H1 (cell line): ENCODE data around the gene MCUB. TPM values are rescaled to one million over a fixed set of nuclear protein-coding genes. Genes with fewer than 3 reads are reported as not detected.
A peak's percentile ranks its signal among the peaks of the same experiment; 100 is the strongest.

ENCODE experiments used
- CTCF ChIA-PET: fragments of 300-600 bp; sonication (Branson Sonifier 250); formaldehyde crosslinking; loops from one replicate; lab custom pipeline; 2021; ENCODE audit not compliant: partially characterized antibody; lab: Charles Lee
- POLR2A ChIA-PET: fragments of 300-600 bp; sonication (Branson Sonifier 250); formaldehyde crosslinking; loops from one replicate; lab custom pipeline; 2021; ENCODE audit warnings: inconsistent platforms; ENCODE audit not compliant: partially characterized antibody; lab: Charles Lee
- DNase-seq, 2 experiments: peaks; one replicate each; pipeline versions ENCODE4 v3.0.0 to v3.0.0-alpha.2; 2010 to 2022; ENCODE audit warnings: low spot score in 2 of 2, low read depth in 1 of 2, mixed read lengths in 1 of 2
- FAIRE-seq: peaks from 2 replicates; lab custom pipeline; 2011; peaks lifted over from hg19 to GRCh38; lab: Jason Lieb, UNC
- H2AFZ ChIP-seq: 2 replicates; pipeline ENCODE4 v1.8.1; 2012; ENCODE audit warnings: low read length, inconsistent platforms
- H2AK5ac ChIP-seq: 2 replicates; pipeline ENCODE4 v1.6.1; 2013; ENCODE audit warnings: low read depth, low read length
- H2BK120ac ChIP-seq: replicated peaks from 2 replicates; pipeline ENCODE3; 2013; ENCODE audit warnings: low read depth, low read length, inconsistent platforms
- H2BK12ac ChIP-seq: 2 replicates; pipeline ENCODE4 v1.6.1; 2013; ENCODE audit warnings: low read depth, low read length
- H2BK15ac ChIP-seq: 2 replicates; pipeline ENCODE4 v1.6.1; 2013; ENCODE audit warnings: low read length
- H2BK20ac ChIP-seq: 2 replicates; pipeline ENCODE4 v1.6.1; 2013; ENCODE audit warnings: low read length
- H2BK5ac ChIP-seq: 2 replicates; pipeline ENCODE4 v1.6.1; 2013; ENCODE audit warnings: low read depth, low read length
- H3K14ac ChIP-seq: 2 replicates; pipeline ENCODE4 v1.6.1; 2013; ENCODE audit warnings: inconsistent platforms; ENCODE audit not compliant: insufficient read length
- H3K18ac ChIP-seq: 2 replicates; pipeline ENCODE4 v1.6.1; 2013; ENCODE audit warnings: low read length; ENCODE audit errors: extremely low read depth
- H3K23ac ChIP-seq: 2 replicates; pipeline ENCODE4 v1.6.1; 2013; ENCODE audit warnings: inconsistent platforms; ENCODE audit not compliant: insufficient read length
- H3K23me2 ChIP-seq: 2 replicates; pipeline ENCODE4 v1.6.1; 2013; ENCODE audit warnings: low read depth, low read length
- H3K27ac ChIP-seq: 2 replicates; pipeline ENCODE4 v1.6.1; 2011; ENCODE audit warnings: low read depth, low read length, inconsistent platforms
- H3K27me3 ChIP-seq, 4 experiments: replicated peaks in 1 of 4; 1 replicate in 1 of 4; 2 replicates in 3 of 4; pipeline versions ENCODE4 v1.6.1 to v1.8.1; 2011 to 2013; ENCODE audit warnings: low read length in 3 of 4, mild to moderate bottlenecking in 3 of 4, inconsistent platforms in 2 of 4, mixed read lengths in 2 of 4, moderate library complexity in 1 of 4; ENCODE audit not compliant: control insufficient read depth in 3 of 4, insufficient read depth in 3 of 4; ENCODE audit errors: extremely low read depth in 1 of 4
- H3K36me3 ChIP-seq, 4 experiments: 2 replicates each; pipeline versions ENCODE4 v1.6.1 to v1.8.1; 2011 to 2013; ENCODE audit warnings: mild to moderate bottlenecking in 4 of 4, low read length in 3 of 4, moderate library complexity in 2 of 4, control low read depth in 1 of 4, inconsistent platforms in 1 of 4; ENCODE audit not compliant: insufficient read depth in 4 of 4, control insufficient read depth in 2 of 4
- H3K4ac ChIP-seq: replicated peaks from 2 replicates; pipeline ENCODE3; 2013; ENCODE audit warnings: low read length, low read depth, mixed read lengths, inconsistent platforms; ENCODE audit not compliant: insufficient read length
- H3K4me1 ChIP-seq, 4 experiments: replicated peaks in 1 of 4; 1 replicate in 1 of 4; 2 replicates in 3 of 4; pipeline versions ENCODE4 v1.6.1 to v1.8.1; 2011 to 2013; ENCODE audit warnings: low read length in 3 of 4, inconsistent platforms in 2 of 4, mixed read lengths in 1 of 4; ENCODE audit not compliant: insufficient read depth in 4 of 4, control insufficient read depth in 3 of 4
- H3K4me2 ChIP-seq, 2 experiments: 2 replicates each; pipeline versions ENCODE4 v1.6.1 to v1.8.1; 2011 to 2013; ENCODE audit warnings: low read depth in 2 of 2, low read length in 2 of 2, control low read depth in 1 of 2, inconsistent platforms in 1 of 2, mild to moderate bottlenecking in 1 of 2; ENCODE audit not compliant: insufficient read depth in 1 of 2
- H3K4me3 ChIP-seq, 4 experiments: fragments of 200-600, 300-600 bp in 1 of 4; sonication (generic), shearing (Covaris generic), sonication (Bioruptor Twin) in 1 of 4; 2 replicates each; pipeline versions ENCODE4 v1.5.1 to v1.8.1; 2011 to 2016; ENCODE audit warnings: low read length in 4 of 4, low read depth in 3 of 4, control low read depth in 2 of 4, inconsistent platforms in 2 of 4, mild to moderate bottlenecking in 2 of 4, mixed read lengths in 1 of 4, moderate library complexity in 1 of 4; ENCODE audit not compliant: insufficient read depth in 2 of 4; ENCODE audit errors: extremely low read depth in 1 of 4
- H3K56ac ChIP-seq: replicated peaks from 2 replicates; pipeline ENCODE3; 2013; ENCODE audit warnings: low read depth, mild to moderate bottlenecking, mixed read lengths, low read length, inconsistent platforms; ENCODE audit not compliant: insufficient read length
- H3K79me1 ChIP-seq: 2 replicates; pipeline ENCODE4 v1.6.1; 2013; ENCODE audit warnings: low read depth, low read length, control low read depth
- H3K79me2 ChIP-seq, 2 experiments: 2 replicates each; pipeline versions ENCODE4 v1.6.1 to v1.8.1; 2012 to 2013; ENCODE audit warnings: low read length in 2 of 2, mild to moderate bottlenecking in 2 of 2, inconsistent platforms in 1 of 2; ENCODE audit not compliant: insufficient read depth in 2 of 2, control insufficient read depth in 1 of 2
- H3K9ac ChIP-seq, 4 experiments: replicated peaks in 1 of 4; 1 replicate in 1 of 4; 2 replicates in 3 of 4; pipeline versions ENCODE4 v1.6.1 to v1.8.1; 2011 to 2013; ENCODE audit warnings: low read depth in 3 of 4, low read length in 3 of 4, control low read depth in 2 of 4, mild to moderate bottlenecking in 2 of 4, moderate library complexity in 2 of 4, inconsistent platforms in 1 of 4; ENCODE audit errors: extremely low read depth in 1 of 4
- H3K9me3 ChIP-seq, 2 experiments: 2 replicates each; pipeline versions ENCODE4 v1.6.1 to v1.8.1; 2012 to 2013; ENCODE audit warnings: mild to moderate bottlenecking in 2 of 2, moderate library complexity in 2 of 2, control low read depth in 1 of 2, inconsistent platforms in 1 of 2, low read depth in 1 of 2, low read length in 1 of 2, mixed read lengths in 1 of 2; ENCODE audit not compliant: insufficient read depth in 2 of 2
- H4K20me1 ChIP-seq, 2 experiments: replicated peaks in 1 of 2; 2 replicates each; pipeline versions ENCODE3 to v1.8.1; 2011 to 2013; ENCODE audit warnings: inconsistent platforms in 2 of 2, low read length in 2 of 2, mild to moderate bottlenecking in 1 of 2; ENCODE audit not compliant: insufficient read depth in 2 of 2, control insufficient read depth in 1 of 2
- H4K5ac ChIP-seq: 2 replicates; pipeline ENCODE4 v1.6.1; 2013; ENCODE audit warnings: low read length, low read depth, mixed read lengths, inconsistent platforms; ENCODE audit not compliant: insufficient read length
- H4K8ac ChIP-seq: 2 replicates; pipeline ENCODE4 v1.8.0; 2013; ENCODE audit warnings: mild to moderate bottlenecking, moderate library complexity, low read length, inconsistent platforms; ENCODE audit not compliant: insufficient read depth; ENCODE audit errors: extremely low read depth
- H4K91ac ChIP-seq: replicated peaks from 2 replicates; pipeline ENCODE3; 2013; ENCODE audit warnings: low read length, mixed read lengths, inconsistent platforms; ENCODE audit not compliant: insufficient read length
- CTCF ChIP-seq, 3 experiments: IDR thresholded peaks; 1 replicate in 2 of 3; 2 replicates in 1 of 3; pipeline versions ENCODE4 v1.5.1 to v1.6.1; 2011; ENCODE audit warnings: low read length in 3 of 3, mild to moderate bottlenecking in 3 of 3, inconsistent platforms in 2 of 3, low read depth in 1 of 3, moderate library complexity in 1 of 3; ENCODE audit not compliant: insufficient read depth in 1 of 3; ENCODE audit errors: control extremely low read depth in 1 of 3
- HDAC2 ChIP-seq, 2 experiments: fragments of 300-600 bp in 1 of 2; sonication (generic) in 1 of 2; IDR thresholded peaks; 2 replicates each; pipeline ENCODE4 v1.6.1; 2011 to 2012; ENCODE audit warnings: low read depth in 2 of 2, low read length in 2 of 2, mild to moderate bottlenecking in 2 of 2, moderate library complexity in 2 of 2, borderline replicate concordance in 1 of 2, inconsistent platforms in 1 of 2
- JUND ChIP-seq: IDR thresholded peaks from 2 replicates; pipeline ENCODE4 v1.6.1; 2011; ENCODE audit warnings: mild to moderate bottlenecking, improper control_type of control experiment, low read length
- RFX5 ChIP-seq: IDR thresholded peaks from 2 replicates; pipeline ENCODE4 v1.6.1; 2011; ENCODE audit warnings: low read depth, low read length, improper control_type of control experiment, borderline replicate concordance
- WGBS, 2 experiments: shearing (Covaris generic) in 1 of 2; methylation state at CpG; one replicate each; pipeline versions ENCODE4 v1.1.6 to v1.1.7; 2013 to 2015; ENCODE audit warnings: low lambda C conversion rate in 2 of 2, mixed read lengths in 2 of 2, inconsistent platforms in 1 of 2, low coverage in 1 of 2, missing lambda C conversion rate in 1 of 2; ENCODE audit not compliant: insufficient replicate concordance in 2 of 2, insufficient coverage in 1 of 2, insufficient read length in 1 of 2; ENCODE audit errors: extremely low coverage in 1 of 2, missing lambda C conversion rate in 1 of 2; 5-methylcytosine and 5-hydroxymethylcytosine counted together
- polyA plus RNA-seq, 7 experiments: library from polyadenylated mRNA; depleted of rRNA in 3 of 7; stranded (reverse) in 5 of 7; unstranded in 2 of 7; fragments of >200 nt in 5 of 7; fragments of 200-250 nt in 2 of 7; gene quantifications; 1 replicate in 5 of 7; 2 replicates in 1 of 7; 4 replicates in 1 of 7; pipeline versions ENCODE4 v1.2.1 to v1.2.3, GENCODE V29; 2011 to 2013; ENCODE audit warnings: missing spikeins in 2 of 7, mixed read lengths in 2 of 7
- total RNA-seq: library from RNA; stranded (reverse); fragmentation: NEBNext Ultra II Directional; extraction: Animal tissue kit (Norgen Biotek cat#: 25700); gene quantifications from 2 replicates; pipeline ENCODE4 v1.2.1, GENCODE V29; 2021

MCUB gene
- total and polyA plus RNA-seq, 2 of the 8 experiments (the other 6 are each of a cell fraction or from before 2014, with no cell fraction given), result 15.2 to 19.4 TPM

- Histone ChIP-seq H4K20me1 (no peaks in the 10 kb centered on the region), H2BK15ac (no peak overlapping the region), H3K9ac (peak overlapping the region in 2 of 4 experiments; percentile 13 to 59; a peak in 3 of 7 replicates), H3K36me3 (peaks cover 0 to 3% (median 0%) of the 10 kb centered on the region in 4 experiments; a peak in 1 of 8 replicates), H3K14ac (no peak overlapping the region), H3K56ac (no peak overlapping the region), H3K4me2 (peak overlapping the region; percentile 56 to 84), H3K79me2 (peaks cover 6 to 55% of the 10 kb centered on the region in 2 experiments; a peak in 3 of 4 replicates), H2BK120ac (no peak overlapping the region), H2BK12ac (no peak overlapping the region), H4K91ac (no peak overlapping the region), H3K23me2 (peaks cover 6% of the 10 kb centered on the region), H2BK5ac (no peak overlapping the region), H3K4me3 (peak overlapping the region; percentile 85 to 94 (median 89)), H2AK5ac (no peak overlapping the region), H3K9me3 (no peaks in the 10 kb centered on the region), H3K23ac (no peak overlapping the region), H2BK20ac (no peak overlapping the region), H4K8ac (no peak overlapping the region), H2AFZ (no peak overlapping the region), H3K4ac (no peak overlapping the region), H3K79me1 (peaks cover 5% of the 10 kb centered on the region), H3K27ac (no peak overlapping the region), H3K4me1 (peaks cover 0 to 3% (median 0%) of the 10 kb centered on the region in 4 experiments; a peak in 1 of 7 replicates), H4K5ac (no peak overlapping the region), H3K18ac (no peak overlapping the region), H3K27me3 (no peaks in the 10 kb centered on the region)
- ChIA-PET POLR2A (interaction anchor here (1.0 to 2.1 kb wide), 2 partner anchors 23 to 25 kb away, joined by 3 to 8 read pairs; partner anchors contain the start of gene CASP6), CTCF (interaction anchor here (0.5 kb wide), 1 partner anchor 506 kb away, joined by 3 read pairs; no protein-coding TSS in a partner anchor)
- WGBS, 2 experiments, result 53% methylated on average over 6 of the region's 6 CpGs; no CpG with 5 or more reads in 1 of the 2 experiments
- FAIRE-seq (no peak), DNase-seq (no peak)
- TF ChIP-seq HDAC2 (IDR thresholded peaks at IDR 0.05; ENCODE audit: borderline replicate concordance in 1 of 2, low read depth in 2 of 2, low read length in 2 of 2) (no peak), JUND (no peak), CTCF (IDR thresholded peaks at IDR 0.05; ENCODE audit: control extremely low read depth in 1 of 3, insufficient read depth in 1 of 3, low read depth in 1 of 3, low read length in 3 of 3) (no peak), RFX5 (no peak)
These were observed 168.3 kb downstream of the MCUB start for GRCh38 chr4:109728385-109728784.
